Measurements from ENCODE around the gene CEP128.
A peak's percentile ranks its signal among the peaks of the same experiment; 100 is the strongest.
"Not testable (repeated sequence)": the region's sequence is repeated elsewhere in the genome, so short reads cannot be mapped to it uniquely, and the experiment has no call there.

CEP128 gene

DNA sequence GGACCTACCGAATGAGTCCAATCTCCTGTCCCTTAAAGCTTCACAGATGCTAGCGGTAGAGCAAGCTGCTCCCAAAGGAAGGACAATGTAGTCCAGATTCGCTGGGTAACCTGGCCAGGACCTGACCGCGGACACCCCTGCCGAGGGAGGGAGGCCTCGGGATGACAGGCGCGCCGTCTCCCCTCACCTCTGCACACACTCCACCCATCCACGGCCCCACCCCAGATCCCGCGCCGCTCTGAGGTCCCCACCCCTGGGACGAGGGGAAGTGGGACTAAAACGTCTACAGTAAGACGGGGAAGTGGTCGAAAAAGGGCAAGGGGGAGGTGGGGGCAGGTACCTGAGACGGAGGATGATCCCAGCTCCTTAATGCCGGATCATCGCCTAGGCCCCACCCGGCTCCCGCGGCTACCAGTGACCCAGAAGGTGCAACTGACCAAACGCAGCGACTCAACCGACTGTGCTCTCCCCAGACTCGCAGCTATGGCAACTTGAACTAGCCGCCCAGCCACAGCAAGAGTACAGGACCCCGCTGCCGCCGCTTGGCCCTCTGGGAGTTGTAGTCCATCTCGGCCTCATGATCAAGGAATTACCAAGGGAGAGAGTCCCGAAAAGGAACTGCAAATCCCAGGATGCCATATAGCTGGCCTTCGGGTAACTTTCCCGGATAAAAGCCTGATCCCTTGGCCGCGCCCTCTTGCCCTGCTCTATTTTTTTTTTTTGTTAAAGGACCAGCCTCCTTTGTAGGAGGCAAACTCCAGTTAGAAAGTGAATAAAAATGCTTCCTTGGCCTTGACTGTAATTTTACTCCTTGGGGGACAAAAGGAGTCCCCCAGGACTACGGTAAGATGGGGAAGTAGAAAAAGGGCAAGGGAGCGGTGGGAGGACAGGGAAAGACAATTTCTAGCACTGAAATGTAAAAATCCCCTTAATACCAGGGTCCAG is at the start of gene CEP128:
CEP128 (minus strand) TSS at position 498 of the 945 bp plus-strand sequence.
- peak; percentile 92 for DNase-seq

DNA sequence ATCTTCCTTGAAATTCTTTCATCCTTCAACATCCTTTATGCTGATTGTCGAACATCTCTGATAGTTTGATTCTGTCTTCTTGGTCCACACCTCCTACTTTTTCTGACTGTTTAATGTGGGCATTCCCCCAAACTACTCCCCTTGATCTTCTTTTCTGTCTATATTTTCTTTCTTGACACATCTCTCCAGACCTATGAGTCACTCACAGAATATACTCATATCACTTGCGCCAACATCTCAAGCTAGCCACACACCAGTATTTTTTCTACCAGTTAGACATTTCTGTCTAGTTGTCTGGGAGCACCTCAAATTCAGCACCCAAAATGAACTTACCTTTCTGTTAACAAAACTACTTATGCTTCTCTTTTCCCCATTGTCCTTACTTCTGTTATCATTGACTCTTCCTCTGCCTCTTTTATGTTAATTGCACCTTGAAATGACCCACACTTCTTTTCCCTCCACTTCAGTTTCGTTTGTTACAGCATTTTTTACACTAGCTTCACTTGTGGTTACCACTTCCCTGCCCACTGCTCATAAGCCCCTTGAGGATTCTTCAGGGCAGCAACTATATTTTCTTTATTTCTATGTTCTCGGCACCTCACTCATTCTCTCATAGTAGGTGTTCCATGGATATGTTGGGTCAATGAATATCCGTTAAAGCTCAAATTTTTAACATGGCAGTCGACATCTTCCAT is 47.3 kb upstream of the CEP128 start:
- no peak for DNase-seq

DNA sequence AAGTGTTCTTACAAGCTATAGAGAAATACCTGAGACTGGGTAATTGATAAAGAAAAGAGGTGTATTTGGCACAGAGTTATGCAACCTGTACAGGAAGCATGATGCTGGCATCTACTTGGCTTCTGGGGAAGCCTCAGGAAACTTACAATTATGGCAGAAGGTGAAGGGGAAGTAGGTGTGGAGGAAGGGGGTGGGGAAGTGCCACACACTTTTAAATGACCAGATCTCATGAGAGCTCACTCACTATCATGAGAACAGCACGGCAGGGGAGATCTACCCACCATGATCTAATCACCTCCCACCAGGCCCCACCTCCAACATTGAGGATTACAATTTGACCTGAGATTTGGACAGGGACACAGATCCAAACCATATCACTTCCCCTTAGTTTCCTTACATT is 46.7 kb upstream of the CEP128 start:
- no peak for DNase-seq

DNA sequence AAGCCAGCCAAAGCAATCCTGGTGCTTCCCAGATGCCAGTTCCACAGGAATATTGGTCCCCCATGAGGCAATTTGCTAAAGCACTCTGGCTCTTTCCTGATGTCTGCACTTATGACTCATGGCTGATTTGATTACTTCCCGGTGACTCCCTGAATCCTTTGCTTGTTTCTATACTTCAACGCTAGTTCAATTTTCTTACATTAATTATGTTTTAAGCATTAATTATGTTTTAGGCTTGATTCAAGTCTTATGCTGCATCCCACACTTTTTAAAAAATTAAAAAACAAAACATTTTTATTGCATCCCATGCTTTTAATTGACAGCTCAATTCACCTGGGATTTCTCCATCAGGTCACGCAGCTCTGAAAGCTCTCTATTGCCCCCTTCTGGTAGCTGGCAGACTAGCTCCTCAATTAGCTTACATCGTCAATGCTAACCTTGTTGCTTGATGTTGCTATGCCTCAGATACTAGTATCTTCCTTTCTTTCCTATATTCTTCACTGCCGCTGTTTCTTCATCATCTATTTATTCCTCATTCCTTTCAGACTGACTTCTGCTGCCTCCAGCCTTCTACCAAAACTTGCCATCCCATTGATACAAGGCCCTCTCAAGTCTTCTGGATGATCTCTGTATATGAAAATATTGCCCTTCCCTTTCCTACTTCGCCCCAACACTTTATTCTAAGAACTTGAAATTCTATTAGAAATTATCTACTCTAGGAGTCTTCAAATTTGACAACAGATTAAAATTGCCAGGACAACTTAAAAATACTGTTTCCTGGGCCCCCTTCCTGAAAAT is 45.9 kb upstream of the CEP128 start:
- peak; percentile 68 for DNase-seq

DNA sequence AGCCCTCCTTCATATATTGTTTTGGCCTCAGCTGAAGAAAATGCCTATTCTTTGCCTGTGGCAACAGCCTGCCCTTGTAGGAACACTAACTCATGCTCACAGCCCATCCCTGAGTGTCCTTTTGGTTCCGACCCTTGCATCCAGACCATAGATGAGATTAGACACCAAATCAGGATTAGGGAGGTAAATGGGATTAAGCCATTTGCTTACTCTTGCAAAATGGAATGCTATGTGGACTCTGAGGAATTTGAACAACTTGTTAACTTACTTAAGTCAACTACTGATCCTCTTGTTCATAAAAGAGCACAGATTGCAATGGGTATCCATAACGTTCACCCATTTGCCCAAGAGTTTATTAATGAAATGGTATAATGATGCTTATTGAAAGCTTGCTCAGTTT is 41.2 kb upstream of the CEP128 start:
- no peak for DNase-seq

DNA sequence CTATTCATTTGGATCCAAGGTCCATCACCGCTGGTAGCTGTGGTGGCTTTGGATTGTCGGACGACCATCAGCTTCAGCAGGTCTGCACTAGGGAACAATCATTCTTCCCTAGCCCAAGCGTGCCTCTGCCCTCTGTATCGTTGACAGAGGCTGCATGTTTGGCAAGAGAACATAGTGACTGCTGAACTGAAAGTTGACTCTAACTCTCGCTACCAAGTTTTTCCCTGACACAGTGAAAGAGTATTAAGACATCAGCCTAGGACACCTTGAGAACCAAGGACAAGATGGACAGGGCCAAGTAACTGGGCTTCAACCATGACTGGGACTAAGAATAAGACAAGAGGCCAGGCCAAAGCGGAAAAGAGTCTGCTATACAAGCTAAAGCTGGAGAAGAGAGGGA is 40.1 kb upstream of the CEP128 start:
- DNase-seq = no peak

DNA sequence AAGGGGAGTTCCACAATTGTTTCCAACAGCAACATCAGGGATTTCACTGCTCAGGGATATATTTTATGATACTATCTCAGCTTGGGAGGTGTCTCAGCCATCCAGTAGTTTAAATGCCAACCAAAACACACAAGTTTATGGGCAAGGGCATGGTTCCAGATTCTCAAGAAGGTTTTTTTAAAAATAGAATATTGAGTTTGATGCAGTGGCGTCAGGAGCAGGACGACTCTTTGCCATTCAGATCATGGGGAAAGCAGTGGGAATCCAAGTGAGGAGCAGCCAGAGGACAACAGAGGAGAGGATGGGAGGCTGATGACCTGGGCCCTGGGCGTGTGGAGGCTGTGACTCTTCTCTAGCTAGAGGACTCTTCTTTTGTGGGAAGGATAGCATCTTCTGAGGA is 39.6 kb upstream of the CEP128 start:
- DNase-seq = no peak

DNA sequence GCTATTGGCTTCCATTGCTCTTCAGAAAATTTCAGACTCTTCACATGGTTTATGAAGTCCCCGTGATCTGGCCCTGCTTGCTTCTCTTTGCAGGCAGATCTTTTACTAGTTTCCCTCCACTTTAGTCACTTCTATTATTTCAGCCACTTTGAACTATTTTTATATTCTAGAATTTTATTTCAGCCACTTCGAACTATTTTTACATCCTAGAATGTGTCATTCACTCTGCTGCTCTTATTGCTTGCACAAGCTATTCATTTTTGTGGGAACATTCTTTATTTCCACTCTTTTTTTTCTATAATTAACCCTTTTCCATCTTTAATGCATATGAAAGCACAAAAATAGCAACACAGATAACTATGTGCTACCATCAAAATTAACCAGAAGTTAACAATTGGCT is 38.4 kb upstream of the CEP128 start:
- no peak for DNase-seq

DNA sequence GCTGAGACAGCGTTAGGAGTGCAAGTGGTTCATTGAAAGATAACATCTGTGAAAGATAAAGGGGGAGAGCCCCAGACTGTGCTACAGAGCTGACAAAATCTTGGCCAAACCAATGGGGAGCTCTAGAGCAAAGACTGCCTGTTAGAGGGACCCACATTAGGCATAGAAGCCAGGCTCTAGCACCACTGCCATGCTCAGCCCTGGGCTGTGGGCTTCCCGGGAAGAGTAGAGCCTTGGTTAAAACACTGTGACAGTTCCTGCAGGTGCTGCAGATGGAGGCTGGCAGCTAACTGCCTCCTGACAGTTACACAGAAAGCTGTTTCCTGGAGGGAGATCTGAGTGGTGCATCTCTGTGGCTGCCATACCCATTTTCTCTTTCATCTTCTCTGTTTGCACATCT is 36.9 kb upstream of the CEP128 start:
- no peak for DNase-seq

DNA sequence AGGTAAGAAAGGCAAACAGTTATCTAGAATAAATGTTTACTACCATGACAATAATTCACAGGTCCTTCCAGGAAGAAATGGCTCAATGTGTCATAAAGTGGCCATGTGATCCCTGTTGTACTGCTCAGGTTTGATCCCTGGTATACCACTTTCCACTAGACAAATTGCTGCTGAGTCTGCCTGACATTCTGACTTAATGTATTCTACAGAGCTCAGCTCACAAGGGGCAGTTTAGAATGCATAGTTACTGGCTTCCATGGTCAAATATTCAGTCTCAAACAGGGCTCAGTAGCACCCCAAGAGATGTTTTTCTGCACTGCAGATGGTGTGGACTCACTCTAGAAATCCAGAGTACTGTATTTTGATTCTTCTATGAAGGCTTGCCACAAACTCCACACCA is 35.7 kb upstream of the CEP128 start:
- no peak for DNase-seq

DNA sequence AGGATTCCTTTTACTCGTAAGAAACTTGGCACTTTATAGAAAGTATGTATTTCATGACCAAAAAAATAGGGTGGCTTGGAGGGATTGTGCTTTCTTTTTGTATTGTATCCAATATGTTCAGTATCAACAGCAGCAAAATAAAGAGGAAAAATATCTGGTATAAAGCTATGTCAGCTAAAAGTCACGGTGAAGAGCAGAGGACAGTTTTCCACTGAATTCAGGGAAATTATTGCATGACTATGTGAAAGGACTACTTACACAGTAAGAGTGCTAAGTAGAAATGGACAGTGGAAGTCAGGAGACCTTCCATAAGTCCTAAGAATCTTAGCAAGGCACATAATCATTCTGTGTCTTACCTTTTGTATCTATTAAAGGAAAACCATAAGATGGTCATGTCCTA is 33.1 kb upstream of the CEP128 start:
- DNase-seq = no peak

DNA sequence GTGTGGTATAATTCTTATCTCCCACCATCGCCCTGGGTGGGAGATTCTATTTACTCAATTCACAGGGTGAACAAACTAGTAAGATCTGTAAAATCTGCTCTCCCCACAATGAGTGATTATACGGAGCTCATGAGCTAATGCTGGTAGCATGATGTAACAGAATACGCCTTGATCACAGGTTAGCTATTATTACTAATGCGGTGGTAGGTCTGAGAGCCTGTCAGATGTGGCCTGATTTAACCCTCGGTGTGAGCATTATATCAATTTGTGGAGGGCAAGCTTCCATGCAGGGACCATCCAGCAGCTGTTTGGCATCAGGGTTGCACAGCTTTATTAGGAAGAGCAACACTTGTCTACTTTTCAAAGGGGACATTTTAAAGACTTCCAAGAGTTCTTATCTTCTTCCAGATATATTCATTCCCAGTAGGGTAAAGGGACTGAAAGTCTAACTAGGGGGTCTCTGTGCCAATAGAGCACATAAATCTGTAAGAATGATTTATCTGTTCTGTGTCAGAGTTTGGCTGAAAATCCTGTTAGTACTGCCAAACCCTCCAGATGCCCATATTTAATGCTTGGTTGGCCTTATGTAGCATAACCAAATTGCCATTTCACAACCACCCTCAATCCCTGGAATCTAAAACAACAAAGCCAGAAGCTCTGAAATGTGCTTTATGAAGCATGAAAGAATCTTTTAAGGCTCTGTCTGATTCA is 32.5 kb upstream of the CEP128 start:
- DNase-seq = no peak

DNA sequence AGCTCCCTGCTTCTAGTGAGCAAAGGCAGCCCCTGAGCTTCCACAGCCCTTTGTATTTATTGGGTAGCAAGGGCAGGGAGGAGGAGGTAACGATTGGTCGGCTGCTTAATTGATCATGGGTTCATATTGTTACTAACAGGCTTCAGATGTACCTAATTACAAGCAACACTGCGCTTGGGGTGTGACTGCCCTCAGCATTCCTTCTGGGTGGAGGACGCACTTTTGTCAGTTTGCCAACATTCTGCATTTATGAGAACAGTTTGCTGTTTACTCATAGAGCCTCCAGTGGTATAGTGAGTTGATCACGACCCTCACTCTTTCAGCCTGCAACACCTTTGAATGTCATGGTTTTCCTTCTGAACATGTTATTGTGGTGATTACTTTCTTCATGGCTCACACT is 23.5 kb upstream of the CEP128 start:
- DNase-seq = no peak

DNA sequence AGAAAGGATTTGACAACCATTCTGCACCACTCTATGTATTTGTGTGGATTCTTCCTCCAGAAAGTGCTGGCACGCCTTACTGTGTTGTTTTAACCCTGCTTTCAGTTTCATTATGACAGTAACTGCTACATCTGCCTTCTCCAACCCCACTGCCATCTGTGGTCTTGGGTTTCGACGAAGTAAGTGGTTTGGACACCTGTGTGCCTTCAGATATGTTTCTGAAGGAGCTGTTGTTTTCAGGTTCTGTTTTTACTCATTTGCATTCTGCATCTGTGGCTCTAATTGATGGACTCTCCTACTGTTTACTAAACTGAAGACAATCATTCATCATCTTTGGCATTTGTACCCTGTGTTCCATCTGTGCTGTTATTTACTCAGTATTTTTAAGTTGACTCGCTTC is 18.0 kb upstream of the CEP128 start:
- peak; percentile 63 for DNase-seq

DNA sequence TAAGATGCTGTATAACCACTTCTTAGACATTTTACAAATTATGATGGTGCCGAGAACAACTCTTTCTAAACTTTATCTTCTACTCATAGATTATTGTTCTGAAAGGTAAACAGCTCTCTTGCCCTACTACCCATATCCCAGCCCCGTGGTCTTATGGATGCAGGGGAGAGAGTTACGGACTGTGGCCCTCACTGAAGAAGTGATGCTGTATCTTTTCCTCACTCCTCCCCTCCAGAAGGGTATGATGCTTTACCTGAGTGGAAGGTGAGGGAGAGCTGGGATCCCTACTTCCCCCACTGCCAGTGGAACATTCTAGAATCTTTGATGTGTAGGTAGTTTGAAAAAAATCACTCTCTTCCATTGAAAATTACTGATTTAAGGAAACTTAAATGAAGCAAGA is 17.4 kb upstream of the CEP128 start:
- no peak for DNase-seq

DNA sequence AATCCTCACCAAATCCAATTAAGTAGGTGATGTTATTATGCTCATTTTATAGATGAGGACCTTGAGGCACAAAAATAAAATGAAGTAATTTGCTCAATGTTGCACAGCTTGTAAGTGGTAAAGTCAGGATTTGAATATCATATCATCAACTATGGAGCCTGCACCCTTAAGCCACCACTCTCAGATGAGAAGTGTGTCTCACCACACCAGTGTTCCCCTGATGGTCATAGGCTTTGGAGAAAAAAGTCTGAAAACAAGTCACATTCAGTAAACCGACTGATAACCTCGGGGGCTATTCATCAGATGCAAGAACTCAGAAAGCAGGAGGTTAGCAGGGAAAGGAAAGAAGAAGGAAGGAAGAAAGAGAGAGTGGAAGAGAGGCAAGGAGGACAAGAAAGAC is 16.7 kb upstream of the CEP128 start:
- DNase-seq = no peak

DNA sequence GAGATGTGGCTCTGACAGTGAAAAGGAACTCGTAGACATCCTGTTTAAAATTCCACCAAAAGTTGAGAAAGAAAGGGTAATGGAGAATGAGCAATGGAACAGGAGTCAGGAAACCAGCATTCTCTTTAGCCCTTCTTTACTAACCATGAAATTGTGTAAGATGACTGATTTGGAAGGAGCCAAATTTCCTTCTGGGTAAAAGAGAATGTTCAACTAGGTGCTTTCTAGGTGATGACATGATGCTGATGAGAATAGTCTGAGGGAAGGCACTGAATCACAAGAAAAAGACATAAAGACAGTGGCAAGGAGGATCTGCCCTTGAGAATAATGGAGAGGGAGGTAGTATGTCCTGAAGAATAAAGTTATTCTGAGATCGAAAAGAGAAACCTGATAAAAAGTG is 16.1 kb upstream of the CEP128 start:
- DNase-seq = no peak

DNA sequence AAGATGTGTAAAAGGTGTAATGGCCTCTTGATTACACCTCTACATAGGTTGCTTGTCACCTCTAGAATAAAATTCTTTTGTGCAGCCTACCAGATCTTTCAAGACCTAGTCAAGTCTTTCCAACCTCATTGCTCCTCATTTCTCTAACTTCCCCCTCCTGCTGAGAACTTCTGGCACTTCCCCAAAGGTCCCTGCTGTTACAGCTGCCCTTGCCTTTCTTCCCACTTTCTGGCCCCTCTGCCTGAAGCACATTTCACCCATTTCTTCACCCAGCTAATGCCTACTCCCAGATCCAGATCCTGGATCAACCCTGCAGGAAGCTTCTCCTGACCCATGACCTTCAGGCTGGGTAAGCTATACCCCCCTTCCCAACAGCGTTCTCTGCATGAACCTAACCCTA is 15.4 kb upstream of the CEP128 start:
- DNase-seq = no peak

DNA sequence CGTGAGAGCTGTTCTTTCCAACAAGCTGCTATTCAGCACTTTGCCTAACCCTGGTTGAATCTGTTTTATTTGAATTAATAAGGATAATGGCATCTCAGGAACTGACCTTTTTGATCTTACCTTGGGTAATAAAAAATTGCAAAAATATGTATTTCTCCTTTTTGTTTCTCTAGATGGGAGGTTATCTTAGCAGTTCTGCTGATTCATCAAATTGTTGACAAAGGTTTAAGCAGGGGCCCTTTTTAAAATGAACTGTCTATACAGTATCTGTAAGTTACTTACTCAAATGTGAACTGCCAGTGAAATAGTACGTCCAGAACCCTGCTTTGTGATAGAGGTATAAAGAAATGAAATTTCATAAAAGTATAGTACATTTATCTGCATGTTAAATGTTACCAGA is 14.6 kb upstream of the CEP128 start:
- DNase-seq = no peak

DNA sequence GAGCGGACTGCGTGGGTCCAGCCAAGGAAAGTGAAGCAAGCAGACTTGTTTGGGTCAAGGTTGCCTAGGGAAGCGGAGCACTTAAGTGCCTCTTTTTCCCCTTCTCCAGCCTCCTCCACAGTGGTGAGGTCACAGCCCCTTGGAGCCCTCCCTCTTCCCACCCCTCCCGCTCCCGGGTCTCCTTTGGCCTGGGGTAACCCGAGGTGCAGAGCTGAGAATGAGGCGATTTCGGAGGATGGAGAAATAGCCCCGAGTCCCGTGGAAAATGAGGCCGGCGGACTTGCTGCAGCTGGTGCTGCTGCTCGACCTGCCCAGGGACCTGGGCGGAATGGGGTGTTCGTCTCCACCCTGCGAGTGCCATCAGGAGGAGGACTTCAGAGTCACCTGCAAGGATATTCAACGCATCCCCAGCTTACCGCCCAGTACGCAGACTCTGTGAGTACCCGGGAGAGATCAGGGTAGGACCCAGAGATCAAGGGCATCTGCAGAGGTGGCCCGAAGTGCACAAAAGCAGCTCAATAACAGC is 13.9 kb upstream of the CEP128 start, which contains the start of gene TSHR:
TSHR (plus strand) TSS at position 206 of the 526 bp plus-strand sequence; CDS start at position 266, 60 bp downstream.
- DNase-seq = peak; percentile 70

DNA sequence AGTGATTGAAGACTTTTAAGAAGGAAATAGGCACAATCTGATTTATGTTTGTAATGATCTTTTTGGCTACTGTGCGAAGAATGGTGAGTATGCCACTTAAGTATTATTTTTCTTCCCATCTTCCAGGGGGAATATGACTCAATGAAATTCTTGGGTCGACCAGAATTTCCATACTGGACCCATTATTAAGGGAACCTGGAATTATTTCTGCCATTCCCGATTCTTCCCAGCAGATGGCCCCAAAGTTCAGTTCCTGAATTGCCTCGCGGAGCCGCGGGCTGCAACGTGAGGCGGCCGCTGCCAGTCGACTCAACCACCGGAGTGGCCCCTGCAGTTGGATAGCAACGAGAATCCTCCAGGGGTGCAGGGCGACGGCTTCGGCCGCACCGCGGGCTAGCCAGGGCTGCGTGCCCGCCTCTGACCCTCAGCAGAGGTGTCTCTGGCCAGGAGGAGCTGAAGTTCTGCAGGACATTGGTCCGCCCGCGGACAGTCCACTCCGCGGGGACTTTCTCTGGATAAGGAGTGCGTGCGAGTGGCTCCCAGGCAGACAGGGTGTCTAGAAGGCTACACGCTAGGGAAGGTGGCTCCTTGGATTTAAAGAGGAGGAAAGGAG is 13.3 kb upstream of the CEP128 start:
- peak; percentile 87 for DNase-seq

DNA sequence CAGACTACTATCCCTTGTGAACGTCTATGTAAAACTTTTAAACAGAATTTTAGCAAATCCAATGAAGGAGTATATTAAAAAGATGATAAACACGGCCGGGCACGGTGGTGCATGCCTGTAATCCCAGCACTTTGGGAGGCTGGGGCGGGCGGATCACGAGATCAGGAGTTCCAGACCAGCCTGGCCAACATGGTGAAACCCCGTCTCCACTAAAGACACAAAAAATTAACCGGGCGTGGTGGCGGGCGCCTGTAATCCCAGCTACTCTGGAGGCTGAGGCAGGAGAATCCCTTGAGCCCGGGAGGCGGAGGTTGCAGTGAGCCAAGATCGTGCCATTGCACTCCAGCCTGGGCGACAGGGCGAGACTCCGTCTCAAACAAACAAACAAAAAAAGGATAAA is 11.7 kb upstream of the CEP128 start:
- not testable (repeated sequence) for DNase-seq
